HG03342 (cell line): ENCODE results near the gene TTLL8.

Experiments used
- ATAC-seq: cut with Tn5 transposase; IDR thresholded peaks from one replicate; pipeline ENCODE4 v1.9.1; 2021; ENCODE audit warnings: mild to moderate bottlenecking, moderate library complexity; ENCODE audit not compliant: unreplicated experiment

Gene TTLL8

GRCh38 chr22:50062509-50063135 is 4.5 kb upstream of the TTLL8 start:
- ATAC-seq, result no peak

GRCh38 chr22:50061824-50062355 is 3.8 kb upstream of the TTLL8 start:
- no peak for ATAC-seq

GRCh38 chr22:50061141-50061823 is 3.2 kb upstream of the TTLL8 start:
- ATAC-seq, result no peak

- ATAC-seq, result no peak
These were observed 2.5 kb upstream of the TTLL8 start for GRCh38 chr22:50060441-50061140.

GRCh38 chr22:50059881-50060262 is 1.8 kb upstream of the TTLL8 start:
- no peak for ATAC-seq

GRCh38 chr22:50058906-50059880 is 1.1 kb upstream of the TTLL8 start:
- no peak for ATAC-seq

- no peak for ATAC-seq
These were observed 629 bp downstream of the TTLL8 start for GRCh38 chr22:50057278-50058060.

GRCh38 chr22:50056214-50056972 is 1.7 kb downstream of the TTLL8 start:
- ATAC-seq, result no peak

- ATAC-seq, result no peak
These were observed 4.2 kb downstream of the TTLL8 start for GRCh38 chr22:50053861-50054260.

GRCh38 chr22:50051930-50052329 is 6.2 kb downstream of the TTLL8 start:
- ATAC-seq, result no peak

- ATAC-seq, result no peak
These were observed 8.6 kb downstream of the TTLL8 start for GRCh38 chr22:50049299-50050195.

- no peak for ATAC-seq
These were observed 9.3 kb downstream of the TTLL8 start for GRCh38 chr22:50048836-50049235.

GRCh38 chr22:50048061-50048765 is 9.9 kb downstream of the TTLL8 start:
- ATAC-seq, result no peak

GRCh38 chr22:50047346-50047745 is 10.8 kb downstream of the TTLL8 start:
- no peak for ATAC-seq

GRCh38 chr22:50046481-50047245 is 11.4 kb downstream of the TTLL8 start:
- no peak for ATAC-seq

GRCh38 chr22:50046019-50046415 is 12.1 kb downstream of the TTLL8 start:
- ATAC-seq, result no peak
